GM19467 (cell line): Measurements from ENCODE around the gene TFDP2.
"Not testable (repeated sequence)": the region's sequence is repeated elsewhere in the genome, so short reads cannot be mapped to it uniquely, and the experiment has no call there.

Experiments
- ATAC-seq: cut with Tn5 transposase; IDR thresholded peaks from one replicate; pipeline ENCODE4 v1.9.1; 2021; ENCODE audit warnings: mild to moderate bottlenecking, moderate library complexity; ENCODE audit not compliant: unreplicated experiment

Gene TFDP2

GRCh38 chr3:142127941-142128658, 21.2 kb downstream of the TFDP2 start:
- ATAC-seq, result no peak

GRCh38 chr3:142124243-142124642, 25.1 kb downstream of the TFDP2 start:
- ATAC-seq, result no peak

- ATAC-seq, result no peak
Observed at GRCh38 chr3:142120707-142121106, 28.6 kb downstream of the TFDP2 start.

GRCh38 chr3:142118911-142119310, 30.4 kb downstream of the TFDP2 start:
- no peak for ATAC-seq

GRCh38 chr3:142117056-142117851, 32.1 kb downstream of the TFDP2 start:
- ATAC-seq, result no peak

GRCh38 chr3:142115867-142116668, 33.3 kb downstream of the TFDP2 start:
- ATAC-seq, result no peak

- no peak for ATAC-seq
Observed at GRCh38 chr3:142112601-142113000, 36.7 kb downstream of the TFDP2 start.

- no peak for ATAC-seq
Observed at GRCh38 chr3:142106548-142106947, 42.8 kb downstream of the TFDP2 start.

GRCh38 chr3:142105991-142106390, 43.4 kb downstream of the TFDP2 start:
- ATAC-seq, result no peak

GRCh38 chr3:142104763-142105162, 44.6 kb downstream of the TFDP2 start:
- no peak for ATAC-seq

GRCh38 chr3:142098964-142099363, 50.4 kb downstream of the TFDP2 start:
- no peak for ATAC-seq

- ATAC-seq, result no peak
Observed at GRCh38 chr3:142097099-142097843, 52.1 kb downstream of the TFDP2 start.

- ATAC-seq, result no peak
Observed at GRCh38 chr3:142095841-142096240, 53.5 kb downstream of the TFDP2 start.

- not testable (repeated sequence) for ATAC-seq
Observed at GRCh38 chr3:142088925-142089324, 60.4 kb downstream of the TFDP2 start.

- ATAC-seq, result no peak
Observed at GRCh38 chr3:142088522-142088921, 60.8 kb downstream of the TFDP2 start.

- no peak for ATAC-seq
Observed at GRCh38 chr3:142087676-142088075, 61.7 kb downstream of the TFDP2 start.

GRCh38 chr3:142086581-142087090, 62.7 kb downstream of the TFDP2 start:
- ATAC-seq, result no peak

GRCh38 chr3:142081178-142081577, 68.2 kb downstream of the TFDP2 start:
- no peak for ATAC-seq

- no peak for ATAC-seq
Observed at GRCh38 chr3:142077859-142078500, 71.4 kb downstream of the TFDP2 start.
